SK-N-SH (cell line): ENCODE results near the gene GPC4. TPM values are rescaled to one million over a fixed set of nuclear protein-coding genes. Genes with fewer than 3 reads are reported as not detected.

Source experiments
- CTCF ChIA-PET: fragments of 300-600, 350-600 bp; formaldehyde crosslinking; extraction: SDS; loops from one replicate; lab custom pipeline; 2021; lab: Yijun Ruan, JAX
- POLR2A ChIA-PET: fragments of 350-600 bp; sonication (Branson Sonifier 250); formaldehyde crosslinking; extraction: SDS; loops from one replicate; lab custom pipeline; 2020; ENCODE audit warnings: antibody characterized with exemption, inconsistent platforms; lab: Yijun Ruan, JAX
- DNase-seq: peaks from one replicate; pipeline ENCODE4 v3.0.0; 2012
- H2AFZ ChIP-seq: fragments of 200-600 bp; sonication (generic); 2 replicates; pipeline ENCODE4 v1.8.1; 2016; ENCODE audit warnings: antibody characterized with exemption, mild to moderate bottlenecking, low read depth
- H3F3A ChIP-seq: fragments of 200-600 bp; sonication (generic); replicated peaks from 2 replicates; pipeline ENCODE3; 2016; ENCODE audit warnings: antibody characterized with exemption, mild to moderate bottlenecking; ENCODE audit not compliant: insufficient read depth
- H3K27ac ChIP-seq, 2 experiments: fragments of 200-500 bp in 1 of 2; fragments of 200-600 bp in 1 of 2; sonication (Bioruptor generic) in 1 of 2; sonication (generic), shearing (Covaris generic) in 1 of 2; 2 replicates each; pipeline versions ENCODE4 v1.5.1 to v1.6.1; 2014 to 2016; ENCODE audit warnings: low read depth in 2 of 2, inconsistent platforms in 1 of 2, low read length in 1 of 2, mild to moderate bottlenecking in 1 of 2, mixed read lengths in 1 of 2
- H3K27me3 ChIP-seq: fragments of 200-600 bp; sonication (generic), shearing (Covaris generic); 2 replicates; pipeline ENCODE4 v1.6.1; 2016; ENCODE audit warnings: mixed run types; ENCODE audit not compliant: insufficient read depth
- H3K36me3 ChIP-seq, 2 experiments: fragments of 200-500 bp in 1 of 2; fragments of 200-600 bp in 1 of 2; sonication (Bioruptor generic) in 1 of 2; sonication (generic) in 1 of 2; replicated peaks in 1 of 2; 2 replicates each; pipeline versions ENCODE3 to v1.5.1; 2014 to 2016; ENCODE audit warnings: low read length in 1 of 2, mild to moderate bottlenecking in 1 of 2; ENCODE audit not compliant: insufficient read depth in 2 of 2, control insufficient read depth in 1 of 2
- H3K4me1 ChIP-seq, 2 experiments: fragments of 200-500 bp in 1 of 2; fragments of 200-600 bp in 1 of 2; sonication (Bioruptor generic) in 1 of 2; sonication (generic), shearing (Covaris generic) in 1 of 2; 2 replicates each; pipeline versions ENCODE4 v1.5.1 to v1.6.1; 2014 to 2016; ENCODE audit warnings: low read depth in 1 of 2, low read length in 1 of 2, mixed run types in 1 of 2; ENCODE audit not compliant: insufficient read depth in 2 of 2, control insufficient read depth in 1 of 2
- H3K4me2 ChIP-seq: fragments of 200-600 bp; sonication (generic), shearing (Covaris generic); 2 replicates; pipeline ENCODE4 v1.6.1; 2017; ENCODE audit warnings: mixed run types
- H3K4me3 ChIP-seq, 2 experiments: fragments of 200-500 bp in 1 of 2; fragments of 200-600 bp in 1 of 2; sonication (Bioruptor generic) in 1 of 2; sonication (generic), shearing (Covaris generic) in 1 of 2; 2 replicates each; pipeline versions ENCODE4 v1.5.1 to v1.8.1; 2014 to 2016; ENCODE audit warnings: low read depth in 2 of 2, inconsistent platforms in 1 of 2, low read length in 1 of 2, mild to moderate bottlenecking in 1 of 2, mixed read lengths in 1 of 2, moderate library complexity in 1 of 2
- H3K79me2 ChIP-seq: fragments of 200-600 bp; sonication (generic); 2 replicates; pipeline ENCODE4 v1.8.1; 2017; ENCODE audit warnings: mild to moderate bottlenecking; ENCODE audit not compliant: insufficient read depth
- H3K9ac ChIP-seq: fragments of 200-600 bp; sonication (generic); 2 replicates; pipeline ENCODE4 v1.6.1; 2017; ENCODE audit warnings: mixed run types
- H3K9me2 ChIP-seq: fragments of 200-600 bp; sonication (generic); 2 replicates; pipeline ENCODE4 v1.6.1; 2017; ENCODE audit warnings: mixed run types
- H3K9me3 ChIP-seq: fragments of 200-600 bp; sonication (generic); 2 replicates; pipeline ENCODE4 v1.6.1; 2017; ENCODE audit warnings: mixed run types, mild to moderate bottlenecking, moderate library complexity
- H4K20me1 ChIP-seq: fragments of 200-600 bp; sonication (generic); 2 replicates; pipeline ENCODE4 v1.6.1; 2017; ENCODE audit warnings: mild to moderate bottlenecking, mixed run types; ENCODE audit not compliant: insufficient read depth
- EP300 ChIP-seq, 2 experiments: IDR thresholded peaks; 2 replicates each; pipeline versions ENCODE4 v1.4.0 to v1.6.1; 2012; ENCODE audit warnings: borderline replicate concordance in 1 of 2, low read depth in 1 of 2, low read length in 1 of 2
- FOSL2 ChIP-seq: IDR thresholded peaks from 2 replicates; pipeline ENCODE4 v1.4.0; 2012; ENCODE audit warnings: low read depth, mild to moderate bottlenecking, moderate library complexity, borderline replicate concordance
- FOXM1 ChIP-seq: IDR thresholded peaks from 2 replicates; pipeline ENCODE4 v1.4.0; 2012; ENCODE audit warnings: low read depth, mild to moderate bottlenecking
- GABPA ChIP-seq: IDR thresholded peaks from 2 replicates; pipeline ENCODE4 v1.4.0; 2012; ENCODE audit warnings: low read depth, mild to moderate bottlenecking
- MXI1 ChIP-seq: IDR thresholded peaks from 2 replicates; pipeline ENCODE4 v1.6.1; 2012; ENCODE audit warnings: mild to moderate bottlenecking, low read depth, low read length, improper control_type of control experiment
- NFIC ChIP-seq: IDR thresholded peaks from 2 replicates; pipeline ENCODE4 v1.4.0; 2012; ENCODE audit warnings: borderline replicate concordance
- RCOR1 ChIP-seq: fragments of 150-350 bp; IDR thresholded peaks from 2 replicates; pipeline ENCODE4 v1.6.1; 2017; ENCODE audit warnings: antibody characterized with exemption, low read length
- RFX5 ChIP-seq: IDR thresholded peaks from 2 replicates; pipeline ENCODE4 v1.6.1; 2012; ENCODE audit warnings: mild to moderate bottlenecking, improper control_type of control experiment, low read length
- RXRA ChIP-seq: IDR thresholded peaks from 2 replicates; pipeline ENCODE4 v1.4.0; 2012; ENCODE audit warnings: low read depth, mild to moderate bottlenecking, borderline replicate concordance
- SMC3 ChIP-seq: IDR thresholded peaks from 2 replicates; pipeline ENCODE4 v1.6.1; 2012; ENCODE audit warnings: low read depth, low read length, improper control_type of control experiment
- USF1 ChIP-seq: IDR thresholded peaks from 2 replicates; pipeline ENCODE4 v1.4.0; 2012; ENCODE audit warnings: low read depth, borderline replicate concordance
- USF2 ChIP-seq: fragments of 150-350 bp; IDR thresholded peaks from 2 replicates; pipeline ENCODE4 v1.6.1; 2017; ENCODE audit warnings: antibody characterized with exemption, low read length, low read depth, borderline replicate concordance
- WGBS: methylation state at CpG from one replicate; pipeline ENCODE4 v1.1.6; 2017; ENCODE audit warnings: low lambda C conversion rate; 5-methylcytosine and 5-hydroxymethylcytosine counted together
- polyA plus RNA-seq, 3 experiments: library from polyadenylated mRNA; depleted of rRNA; stranded (reverse); fragments of >200 nt; gene quantifications; 2 replicates each; pipeline ENCODE4 v1.2.3, GENCODE V29; 2012
- TF ChIP-seq, protein P1 (sequence below): fragments of 200-600 bp; sonication (generic); IDR thresholded peaks from 2 replicates; pipeline ENCODE4 v1.6.1; 2017; ENCODE audit warnings: antibody characterized with exemption, mild to moderate bottlenecking, moderate library complexity
- TF ChIP-seq, protein P2 (sequence below): IDR thresholded peaks from 2 replicates; pipeline ENCODE4 v1.6.1; 2012; ENCODE audit warnings: mild to moderate bottlenecking, low read depth, low read length, moderate library complexity

The GPC4 gene
- polyA plus RNA-seq, 1 of the 3 experiments (the other 2 are of a cell fraction), result 0.16 TPM

GRCh38 chrX:133399411-133399810 lies 15.9 kb downstream of the GPC4 start (continued):
- no peak for TF ChIP-seq RXRA

DNA sequence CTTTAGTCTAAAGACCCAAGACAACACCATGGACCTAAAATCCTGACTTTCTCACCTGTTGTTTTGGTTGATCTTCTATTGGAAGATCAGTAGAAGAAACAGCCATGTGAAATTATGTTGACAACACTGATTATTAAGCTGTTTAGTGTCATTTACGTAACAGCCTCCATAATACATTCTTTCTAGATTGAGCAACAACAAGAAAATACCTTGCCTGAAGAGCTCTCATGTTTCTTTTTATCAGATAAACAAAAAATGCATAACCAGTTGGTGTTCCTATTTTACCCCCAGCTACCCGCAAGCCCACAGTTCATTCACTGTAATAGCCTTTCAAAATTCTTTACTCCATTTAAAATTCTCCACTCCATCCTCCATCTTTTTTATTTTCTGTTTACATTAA lies 20.5 kb downstream of the GPC4 start:
- Histone ChIP-seq H3K4me3 (no peak overlapping the region), H3K9ac (no peak overlapping the region)

More for the DNA sequence above, 20.5 kb downstream of the GPC4 start:
- H2AFZ ChIP-seq, result no peak overlapping the region
- CTCF ChIA-PET, result no interaction called here
- WGBS, result 29% methylated on average over 2 of the region's 2 CpGs
- no peaks in the 10 kb centered on the region; the same call in 1 of the 2 replicates for H3K27me3 ChIP-seq
- TF ChIP-seq GABPA (no peak), USF2 (no peak), EP300 (IDR thresholded peaks at IDR 0.05; ENCODE audit: borderline replicate concordance in 1 of 2, low read depth in 1 of 2, low read length in 1 of 2) (no peak), RFX5 (no peak), USF1 (no peak), NFIC (no peak), SMC3 (no peak), MXI1 (no peak), RCOR1 (no peak), FOXM1 (no peak), FOSL2 (no peak)
- TF ChIP-seq, protein P1, sequence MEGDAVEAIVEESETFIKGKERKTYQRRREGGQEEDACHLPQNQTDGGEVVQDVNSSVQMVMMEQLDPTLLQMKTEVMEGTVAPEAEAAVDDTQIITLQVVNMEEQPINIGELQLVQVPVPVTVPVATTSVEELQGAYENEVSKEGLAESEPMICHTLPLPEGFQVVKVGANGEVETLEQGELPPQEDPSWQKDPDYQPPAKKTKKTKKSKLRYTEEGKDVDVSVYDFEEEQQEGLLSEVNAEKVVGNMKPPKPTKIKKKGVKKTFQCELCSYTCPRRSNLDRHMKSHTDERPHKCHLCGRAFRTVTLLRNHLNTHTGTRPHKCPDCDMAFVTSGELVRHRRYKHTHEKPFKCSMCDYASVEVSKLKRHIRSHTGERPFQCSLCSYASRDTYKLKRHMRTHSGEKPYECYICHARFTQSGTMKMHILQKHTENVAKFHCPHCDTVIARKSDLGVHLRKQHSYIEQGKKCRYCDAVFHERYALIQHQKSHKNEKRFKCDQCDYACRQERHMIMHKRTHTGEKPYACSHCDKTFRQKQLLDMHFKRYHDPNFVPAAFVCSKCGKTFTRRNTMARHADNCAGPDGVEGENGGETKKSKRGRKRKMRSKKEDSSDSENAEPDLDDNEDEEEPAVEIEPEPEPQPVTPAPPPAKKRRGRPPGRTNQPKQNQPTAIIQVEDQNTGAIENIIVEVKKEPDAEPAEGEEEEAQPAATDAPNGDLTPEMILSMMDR, result no peak
- TF ChIP-seq, protein P2, sequence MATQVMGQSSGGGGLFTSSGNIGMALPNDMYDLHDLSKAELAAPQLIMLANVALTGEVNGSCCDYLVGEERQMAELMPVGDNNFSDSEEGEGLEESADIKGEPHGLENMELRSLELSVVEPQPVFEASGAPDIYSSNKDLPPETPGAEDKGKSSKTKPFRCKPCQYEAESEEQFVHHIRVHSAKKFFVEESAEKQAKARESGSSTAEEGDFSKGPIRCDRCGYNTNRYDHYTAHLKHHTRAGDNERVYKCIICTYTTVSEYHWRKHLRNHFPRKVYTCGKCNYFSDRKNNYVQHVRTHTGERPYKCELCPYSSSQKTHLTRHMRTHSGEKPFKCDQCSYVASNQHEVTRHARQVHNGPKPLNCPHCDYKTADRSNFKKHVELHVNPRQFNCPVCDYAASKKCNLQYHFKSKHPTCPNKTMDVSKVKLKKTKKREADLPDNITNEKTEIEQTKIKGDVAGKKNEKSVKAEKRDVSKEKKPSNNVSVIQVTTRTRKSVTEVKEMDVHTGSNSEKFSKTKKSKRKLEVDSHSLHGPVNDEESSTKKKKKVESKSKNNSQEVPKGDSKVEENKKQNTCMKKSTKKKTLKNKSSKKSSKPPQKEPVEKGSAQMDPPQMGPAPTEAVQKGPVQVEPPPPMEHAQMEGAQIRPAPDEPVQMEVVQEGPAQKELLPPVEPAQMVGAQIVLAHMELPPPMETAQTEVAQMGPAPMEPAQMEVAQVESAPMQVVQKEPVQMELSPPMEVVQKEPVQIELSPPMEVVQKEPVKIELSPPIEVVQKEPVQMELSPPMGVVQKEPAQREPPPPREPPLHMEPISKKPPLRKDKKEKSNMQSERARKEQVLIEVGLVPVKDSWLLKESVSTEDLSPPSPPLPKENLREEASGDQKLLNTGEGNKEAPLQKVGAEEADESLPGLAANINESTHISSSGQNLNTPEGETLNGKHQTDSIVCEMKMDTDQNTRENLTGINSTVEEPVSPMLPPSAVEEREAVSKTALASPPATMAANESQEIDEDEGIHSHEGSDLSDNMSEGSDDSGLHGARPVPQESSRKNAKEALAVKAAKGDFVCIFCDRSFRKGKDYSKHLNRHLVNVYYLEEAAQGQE, result no peak
- H3K9me2 ChIP-seq, result no peaks in the 10 kb centered on the region
- no peaks in the 10 kb centered on the region for H3K4me1 ChIP-seq
- H3F3A ChIP-seq, result no peaks in the 10 kb centered on the region
- no peaks in the 10 kb centered on the region for H4K20me1 ChIP-seq
- POLR2A ChIA-PET, result no interaction called here
- H3K79me2 ChIP-seq, result no peaks in the 10 kb centered on the region
- no peak overlapping the region for H3K27ac ChIP-seq
- no peaks in the 10 kb centered on the region for H3K36me3 ChIP-seq
- H3K9me3 ChIP-seq, result no peaks in the 10 kb centered on the region
- no peak overlapping the region for H3K4me2 ChIP-seq
- no peak for DNase-seq
